IMR-90 (cell line): Measurements from ENCODE around the gene RAD51B.

Source experiments
- CTCF ChIP-seq: conservative IDR thresholded peaks from 2 replicates; pipeline ENCODE4 v1.5.1; 2012; ENCODE audit warnings: mild to moderate bottlenecking, low read depth, low read length, improper control_type of control experiment
- POLR2A ChIP-seq: IDR thresholded peaks from 2 replicates; pipeline ENCODE4 v1.6.1; 2012; ENCODE audit warnings: mild to moderate bottlenecking, low read depth, low read length

- TF ChIP-seq CTCF (no peak), POLR2A (no peak)
These were observed 832.8 kb downstream of the RAD51B start for GRCh38 chr14:68652433-68652690.
